Measurements from ENCODE around the gene HS1BP3. TPM values are rescaled to one million over a fixed set of nuclear protein-coding genes. Genes with fewer than 3 reads are reported as not detected.
A peak's percentile ranks its signal among the peaks of the same experiment; 100 is the strongest.

The HS1BP3 gene
- total and polyA plus RNA-seq, 2 of the 13 experiments (the other 11 are each of a cell fraction or from before 2014, with no cell fraction given), result 15.2 to 22.0 TPM

DNA sequence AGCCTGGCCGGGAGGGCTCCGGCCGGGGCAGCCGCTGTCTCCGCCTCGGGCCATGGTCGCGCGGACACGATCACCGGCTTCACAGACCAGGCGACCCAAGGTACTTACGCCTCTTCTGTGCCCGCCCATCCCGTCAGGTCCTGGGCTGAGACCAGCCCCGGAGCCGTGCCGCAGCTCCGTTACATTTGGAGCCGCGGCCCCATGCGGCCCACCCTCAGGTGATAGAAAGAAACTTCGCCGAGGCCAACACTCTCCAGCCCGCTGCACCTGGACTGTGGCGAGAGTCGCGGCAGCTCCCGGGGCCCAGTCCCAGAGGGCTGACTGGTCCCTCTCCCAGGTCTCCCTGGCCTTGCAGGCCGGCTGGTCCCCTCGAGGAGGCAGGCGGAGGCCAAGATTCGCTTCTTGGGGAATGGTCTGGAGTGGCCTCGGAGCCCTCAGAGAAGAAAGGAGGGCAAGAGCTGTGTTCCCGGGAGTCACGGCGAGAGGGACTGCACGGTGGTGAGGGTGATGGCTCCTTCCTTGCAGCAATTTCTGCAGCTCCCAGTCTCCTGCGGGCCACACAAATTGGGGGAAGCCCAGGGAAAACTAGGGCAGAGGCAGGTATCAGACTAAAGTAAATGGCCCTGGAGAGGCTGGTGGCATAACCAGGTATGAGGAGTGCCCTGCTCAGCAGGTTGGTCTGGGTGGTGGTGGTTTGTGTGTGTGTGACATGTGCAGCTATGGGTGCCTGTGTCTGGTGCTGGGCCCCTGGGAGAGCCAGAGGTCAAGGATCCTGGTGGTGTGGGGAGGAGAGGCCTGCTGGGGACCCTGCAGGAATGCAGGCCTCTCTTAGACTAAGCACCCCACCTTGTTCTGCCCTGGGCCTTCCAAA, 16.9 kb upstream of the HS1BP3 start (continued):
- TF ChIP-seq PPARG (CRISPR knock-in tag; conservative IDR thresholded peaks at IDR 0.05) (no peak), POGZ (CRISPR knock-in tag; IDR thresholded peaks at IDR 0.05) (0 out of 2 replicates have a peak, but pooled peaks have one; percentile 18), POLR2AphosphoS2 (IDR thresholded peaks at IDR 0.05; ENCODE audit: low read depth, low read length) (no peak), SRSF1 (optimal IDR thresholded peaks at IDR 0.05; ENCODE audit: low read depth, low read length) (no peak), TEAD2 (CRISPR knock-in tag; IDR thresholded peaks at IDR 0.05) (no peak), GLI4 (CRISPR knock-in tag; IDR thresholded peaks at IDR 0.05; ENCODE audit: borderline replicate concordance) (no peak), ELF3 (CRISPR knock-in tag; IDR thresholded peaks at IDR 0.05) (peak; percentile 12; the same call in 1 of the 2 replicates), ZNF451 (CRISPR knock-in tag; IDR thresholded peaks at IDR 0.05) (peak; percentile 69; the same call in 1 of the 2 replicates), ZNF317 (CRISPR knock-in tag; IDR thresholded peaks at IDR 0.05) (0 out of 2 replicates have a peak, but pooled peaks have one; percentile 25), ZNF274 (CRISPR knock-in tag; IDR thresholded peaks at IDR 0.05) (peak; percentile 89), CREM (IDR thresholded peaks at IDR 0.05) (no peak), CREM (CRISPR knock-in tag; IDR thresholded peaks at IDR 0.05) (0 out of 2 replicates have a peak, but pooled peaks have one; percentile 21), ZNF468 (CRISPR knock-in tag; IDR thresholded peaks at IDR 0.05) (peak; percentile 87; the same call in 1 of the 2 replicates), NR2F6 (IDR thresholded peaks at IDR 0.05) (peak; percentile 91), NR2F6 (CRISPR knock-in tag; IDR thresholded peaks at IDR 0.05) (peak; percentile 91), CENPT (CRISPR knock-in tag; IDR thresholded peaks at IDR 0.05; ENCODE audit: low read depth) (no peak)
- TF ChIP-seq, protein P1, sequence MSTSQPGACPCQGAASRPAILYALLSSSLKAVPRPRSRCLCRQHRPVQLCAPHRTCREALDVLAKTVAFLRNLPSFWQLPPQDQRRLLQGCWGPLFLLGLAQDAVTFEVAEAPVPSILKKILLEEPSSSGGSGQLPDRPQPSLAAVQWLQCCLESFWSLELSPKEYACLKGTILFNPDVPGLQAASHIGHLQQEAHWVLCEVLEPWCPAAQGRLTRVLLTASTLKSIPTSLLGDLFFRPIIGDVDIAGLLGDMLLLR (CRISPR knock-in tag; IDR thresholded peaks at IDR 0.05), result 0 out of 2 replicates have a peak, but pooled peaks have one; percentile 61
- TF ChIP-seq, protein P2, sequence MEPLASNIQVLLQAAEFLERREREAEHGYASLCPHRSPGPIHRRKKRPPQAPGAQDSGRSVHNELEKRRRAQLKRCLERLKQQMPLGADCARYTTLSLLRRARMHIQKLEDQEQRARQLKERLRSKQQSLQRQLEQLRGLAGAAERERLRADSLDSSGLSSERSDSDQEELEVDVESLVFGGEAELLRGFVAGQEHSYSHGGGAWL (CRISPR knock-in tag; IDR thresholded peaks at IDR 0.05), result 0 out of 2 replicates have a peak, but pooled peaks have one; percentile 37

Data from HepG2 (cell line).